A673 (cell line): ENCODE data around the gene MCM9. TPM values are rescaled to one million over a fixed set of nuclear protein-coding genes. Genes with fewer than 3 reads are reported as not detected.

Source experiments
- BruUV-seq: library from RNA; stranded (reverse); fragments of 400-500 nt; replicated peaks from 2 replicates; lab custom pipeline; 2021; lab: Mats Ljungman, UMichigan
- CTCF ChIA-PET: fragments of 300-600 bp; sonication (Branson Sonifier 250); formaldehyde crosslinking; loops from one replicate; lab custom pipeline; 2022; ENCODE audit warnings: antibody characterized with exemption; lab: Charles Lee
- POLR2A ChIA-PET: fragments of 300-600 bp; sonication (Branson Sonifier 250); formaldehyde crosslinking; loops from one replicate; lab custom pipeline; 2022; ENCODE audit warnings: antibody characterized with exemption; ENCODE audit not compliant: low non-redundant PET; lab: Charles Lee
- DNase-seq: peaks from one replicate; pipeline ENCODE4 v3.0.0-alpha.2; 2015; ENCODE audit warnings: low spot score
- H3K27ac ChIP-seq: fragments of 200-600 bp; sonication (generic); 2 replicates; pipeline ENCODE4 v1.5.1; 2016; ENCODE audit warnings: mixed run types, low read depth, mild to moderate bottlenecking, mixed read lengths, antibody characterized with exemption, low read length; ENCODE audit not compliant: poor library complexity, severe bottlenecking
- H3K27me3 ChIP-seq: fragments of 200-600 bp; sonication (generic); replicated peaks from 2 replicates; pipeline ENCODE4 v1.6.1; 2017; ENCODE audit warnings: mixed run types, low read depth, mild to moderate bottlenecking, mixed read lengths, antibody characterized with exemption, low read length; ENCODE audit not compliant: insufficient read depth, poor library complexity
- H3K36me3 ChIP-seq: fragments of 200-600 bp; sonication (generic); 2 replicates; pipeline ENCODE4 v1.6.1; 2016; ENCODE audit warnings: mixed run types, mild to moderate bottlenecking, mixed read lengths, antibody characterized with exemption, low read length; ENCODE audit not compliant: insufficient read depth, poor library complexity, severe bottlenecking
- H3K4me1 ChIP-seq: fragments of 200-600 bp; sonication (generic); 2 replicates; pipeline ENCODE4 v1.6.1; 2017; ENCODE audit warnings: mixed run types, mild to moderate bottlenecking, mixed read lengths, antibody characterized with exemption, low read length; ENCODE audit not compliant: insufficient read depth, poor library complexity, severe bottlenecking
- H3K4me3 ChIP-seq: fragments of 200-600 bp; sonication (generic); 2 replicates; pipeline ENCODE4 v1.5.1; 2016; ENCODE audit warnings: low read depth, mixed run types, mild to moderate bottlenecking, mixed read lengths, low read length; ENCODE audit not compliant: poor library complexity, severe bottlenecking
- H3K9me3 ChIP-seq: fragments of 200-600 bp; sonication (generic); 2 replicates; pipeline ENCODE4 v1.6.1; 2016; ENCODE audit warnings: mixed run types, low read depth, mild to moderate bottlenecking, mixed read lengths, antibody characterized with exemption, low read length; ENCODE audit not compliant: poor library complexity, severe bottlenecking
- CTCF ChIP-seq: fragments of 300-800, 200-600 bp; sonication (generic); conservative IDR thresholded peaks from 2 replicates; pipeline ENCODE4 v1.5.1; 2017; ENCODE audit warnings: low read depth, mild to moderate bottlenecking, antibody characterized with exemption, low read length, moderate library complexity, mixed read lengths
- EZH2 ChIP-seq: fragments of 200-600 bp; sonication (generic); IDR thresholded peaks from 2 replicates; pipeline ENCODE4 v1.6.1; 2017; ENCODE audit warnings: borderline replicate concordance, low read depth, mild to moderate bottlenecking, mixed read lengths, antibody characterized with exemption, low read length; ENCODE audit not compliant: poor library complexity, severe bottlenecking
- intact Hi-C: fragments of 100-400 bp; cut with micrococcal nuclease; formaldehyde crosslinking; loops from one replicate; pipeline ENCODE4 v1.10.0; 2022; ENCODE audit not compliant: unreplicated experiment
- total RNA-seq: library from RNA; stranded (reverse); gene quantifications from 2 replicates; pipeline ENCODE4 v1.2.3, GENCODE V29; 2021

The MCM9 gene
- total RNA-seq, 1 experiment from 2014 or later = 16.9 TPM

GRCh38 chr6:118788702-118789101, 146.3 kb downstream of the MCM9 start:
- H3K36me3 ChIP-seq = no peaks in the 10 kb centered on the region
- CTCF ChIA-PET = no interaction called here
- intact Hi-C loops = no loop called here
- POLR2A ChIA-PET = no interaction called here
- H3K27me3 ChIP-seq = no peaks in the 10 kb centered on the region
- H3K27ac ChIP-seq = no peak overlapping the region
- H3K9me3 ChIP-seq = no peaks in the 10 kb centered on the region
- peaks cover 21% of the 10 kb centered on the region for H3K4me1 ChIP-seq
- H3K4me3 ChIP-seq = no peak overlapping the region
- TF ChIP-seq EZH2 = no peak
- TF ChIP-seq CTCF = no peak
- BruUV-seq = no TSS peak
- DNase-seq = no peak

- Histone ChIP-seq H3K36me3 (no peaks in the 10 kb centered on the region), H3K4me3 (no peak overlapping the region), H3K27me3 (no peaks in the 10 kb centered on the region), H3K9me3 (no peaks in the 10 kb centered on the region), H3K27ac (no peak overlapping the region), H3K4me1 (peaks cover 21% of the 10 kb centered on the region)
- no peak for TF ChIP-seq EZH2
- TF ChIP-seq CTCF = no peak
- POLR2A ChIA-PET = no interaction called here
- DNase-seq = peak; percentile 80
- CTCF ChIA-PET = no interaction called here
- no TSS peak for BruUV-seq
- intact Hi-C loops = no loop called here
These were observed 147.1 kb downstream of the MCM9 start for GRCh38 chr6:118787724-118788423.

- Histone ChIP-seq H3K4me3 (no peak overlapping the region), H3K36me3 (no peaks in the 10 kb centered on the region), H3K9me3 (no peaks in the 10 kb centered on the region), H3K27me3 (no peaks in the 10 kb centered on the region), H3K27ac (no peak overlapping the region), H3K4me1 (peaks cover 21% of the 10 kb centered on the region)
- no TSS peak for BruUV-seq
- ChIA-PET CTCF (interaction anchor here (0.5 kb wide), 1 partner anchor 316 kb away, joined by 4 read pairs; no protein-coding TSS in a partner anchor), POLR2A (no interaction called here)
- DNase-seq = no peak
- intact Hi-C loops = no loop called here
- TF ChIP-seq CTCF = no peak
- no peak for TF ChIP-seq EZH2
These were observed 148.1 kb downstream of the MCM9 start for GRCh38 chr6:118786596-118787453.
